ENCODE data around the gene HRG. TPM values are rescaled to one million over a fixed set of nuclear protein-coding genes. Genes with fewer than 3 reads are reported as not detected.
A peak's percentile ranks its signal among the peaks of the same experiment; 100 is the strongest.
"Not testable (repeated sequence)": the region's sequence is repeated elsewhere in the genome, so short reads cannot be mapped to it uniquely, and the experiment has no call there.

The HRG gene
- total and polyA plus RNA-seq, 2 experiments from 2014 or later = not detected

- H3K4me1 ChIP-seq (ENCODE audit: low read depth) = peaks cover 5% of the 10 kb centered on the region
- H3K36me3 ChIP-seq = no peaks in the 10 kb centered on the region
- no peaks in the 10 kb centered on the region for H3K9me3 ChIP-seq (ENCODE audit: low read depth)
- no peak for TF ChIP-seq CTCF (IDR thresholded peaks at IDR 0.05; ENCODE audit: low read depth, low read length)
- H3K27ac ChIP-seq = no peak overlapping the region
- no peak for DNase-seq (ENCODE audit: low read depth in 1 of 2, low spot score in 1 of 2)
- no peaks in the 10 kb centered on the region for H3K27me3 ChIP-seq
- H3K4me3 ChIP-seq = no peak overlapping the region
These were observed 28.6 kb downstream of the HRG start for GRCh38 chr3:186694288-186695032.

GRCh38 chr3:186696522-186696921, 30.7 kb downstream of the HRG start:
- H3K36me3 ChIP-seq = no peaks in the 10 kb centered on the region
- no peaks in the 10 kb centered on the region for H3K9me3 ChIP-seq (ENCODE audit: low read depth)
- H3K4me1 ChIP-seq (ENCODE audit: low read depth) = peaks cover 5% of the 10 kb centered on the region
- no peak overlapping the region for H3K4me3 ChIP-seq
- no peak overlapping the region for H3K27ac ChIP-seq
- H3K27me3 ChIP-seq = no peaks in the 10 kb centered on the region
- DNase-seq (ENCODE audit: low read depth in 1 of 2, low spot score in 1 of 2) = no peak
- TF ChIP-seq CTCF (IDR thresholded peaks at IDR 0.05; ENCODE audit: low read depth, low read length) = no peak

GRCh38 chr3:186697510-186697909, 31.7 kb downstream of the HRG start:
- H3K36me3 ChIP-seq = no peaks in the 10 kb centered on the region
- no peak overlapping the region for H3K27ac ChIP-seq
- H3K4me3 ChIP-seq = no peak overlapping the region
- peak in 1 of 2 donors; percentile 71 for DNase-seq (ENCODE audit: low read depth in 1 of 2, low spot score in 1 of 2)
- H3K27me3 ChIP-seq = no peaks in the 10 kb centered on the region
- TF ChIP-seq CTCF (IDR thresholded peaks at IDR 0.05; ENCODE audit: low read depth, low read length) = no peak
- peaks cover 5% of the 10 kb centered on the region for H3K4me1 ChIP-seq (ENCODE audit: low read depth)
- H3K9me3 ChIP-seq (ENCODE audit: low read depth) = no peaks in the 10 kb centered on the region

- no peak for DNase-seq (ENCODE audit: low read depth in 1 of 2, low spot score in 1 of 2)
- Histone ChIP-seq H3K27me3 (no peaks in the 10 kb centered on the region), H3K36me3 (no peaks in the 10 kb centered on the region), H3K4me3 (no peak overlapping the region), H3K4me1 (ENCODE audit: low read depth) (peaks cover 5% of the 10 kb centered on the region), H3K27ac (no peak overlapping the region), H3K9me3 (ENCODE audit: low read depth) (no peaks in the 10 kb centered on the region)
- no peak for TF ChIP-seq CTCF (IDR thresholded peaks at IDR 0.05; ENCODE audit: low read depth, low read length)
These were observed 34.5 kb downstream of the HRG start for GRCh38 chr3:186700267-186700666.

- not testable (repeated sequence) for H3K27me3 ChIP-seq; H3K36me3 ChIP-seq; H3K4me3 ChIP-seq; H3K9me3 ChIP-seq (ENCODE audit: low read depth); H3K4me1 ChIP-seq (ENCODE audit: low read depth); DNase-seq (ENCODE audit: low read depth in 1 of 2, low spot score in 1 of 2); H3K27ac ChIP-seq
These were observed 36.6 kb downstream of the HRG start for GRCh38 chr3:186702451-186702850.

GRCh38 chr3:186705882-186706780, 40.3 kb downstream of the HRG start:
- Histone ChIP-seq H3K27me3 (no peaks in the 10 kb centered on the region), H3K36me3 (no peaks in the 10 kb centered on the region), H3K9me3 (ENCODE audit: low read depth) (no peaks in the 10 kb centered on the region), H3K4me3 (no peak overlapping the region), H3K27ac (no peak overlapping the region), H3K4me1 (ENCODE audit: low read depth) (peaks cover 4% of the 10 kb centered on the region)
- TF ChIP-seq CTCF (IDR thresholded peaks at IDR 0.05; ENCODE audit: low read depth, low read length) = no peak
- DNase-seq (ENCODE audit: low read depth in 1 of 2, low spot score in 1 of 2) = no peak
